Colon (tissue), 2 donors: ENCODE measurements around the gene HNMT.
"Not testable (repeated sequence)": the region's sequence is repeated elsewhere in the genome, so short reads cannot be mapped to it uniquely, and the experiment has no call there.

ENCODE experiments used
- FAIRE-seq: peaks from 2 replicates; lab custom pipeline; 2012; peaks lifted over from hg19 to GRCh38; lab: Jason Lieb, UNC
- donor health status: control.
- donor health status: control.

HNMT gene

DNA sequence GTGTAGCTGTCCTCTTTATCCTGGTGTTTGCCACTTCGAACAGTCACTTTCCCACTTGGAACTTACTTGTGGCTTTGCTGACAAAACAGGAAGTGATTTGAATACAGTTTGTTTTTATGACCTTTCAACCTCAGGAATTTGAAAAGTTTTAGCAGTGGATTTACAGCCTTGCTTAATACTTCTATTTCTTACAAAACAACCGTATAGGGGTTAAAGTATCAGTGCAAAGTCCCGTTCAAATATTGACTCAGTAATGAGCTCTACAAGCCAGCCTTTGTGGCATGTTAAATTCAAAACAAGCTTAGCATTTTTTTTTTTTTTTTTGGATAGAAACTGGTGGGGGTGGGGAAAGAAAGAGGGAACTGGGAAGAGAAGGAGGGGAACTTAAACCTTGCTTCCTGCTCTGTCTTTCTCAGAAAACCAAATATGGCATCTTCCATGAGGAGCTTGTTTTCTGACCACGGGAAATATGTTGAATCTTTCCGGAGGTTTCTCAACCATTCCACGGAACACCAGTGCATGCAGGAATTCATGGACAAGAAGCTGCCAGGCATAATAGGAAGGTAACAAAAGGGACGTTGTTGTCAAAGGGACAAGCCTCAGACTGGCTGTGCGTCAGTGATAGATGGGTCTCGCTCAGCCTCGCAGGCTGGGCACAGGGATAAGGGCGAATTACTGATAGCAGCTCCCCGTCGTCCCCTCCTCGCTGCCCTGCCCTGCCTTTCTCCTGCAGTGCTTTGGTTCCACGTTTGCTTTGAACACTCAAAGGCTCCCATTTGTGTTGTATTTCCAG, at the start of gene HNMT:
HNMT (plus strand) TSS at position 408 of the 793 bp plus-strand sequence; CDS start at position 427, 19 bp downstream.
- peak; percentile 33 for FAIRE-seq

DNA sequence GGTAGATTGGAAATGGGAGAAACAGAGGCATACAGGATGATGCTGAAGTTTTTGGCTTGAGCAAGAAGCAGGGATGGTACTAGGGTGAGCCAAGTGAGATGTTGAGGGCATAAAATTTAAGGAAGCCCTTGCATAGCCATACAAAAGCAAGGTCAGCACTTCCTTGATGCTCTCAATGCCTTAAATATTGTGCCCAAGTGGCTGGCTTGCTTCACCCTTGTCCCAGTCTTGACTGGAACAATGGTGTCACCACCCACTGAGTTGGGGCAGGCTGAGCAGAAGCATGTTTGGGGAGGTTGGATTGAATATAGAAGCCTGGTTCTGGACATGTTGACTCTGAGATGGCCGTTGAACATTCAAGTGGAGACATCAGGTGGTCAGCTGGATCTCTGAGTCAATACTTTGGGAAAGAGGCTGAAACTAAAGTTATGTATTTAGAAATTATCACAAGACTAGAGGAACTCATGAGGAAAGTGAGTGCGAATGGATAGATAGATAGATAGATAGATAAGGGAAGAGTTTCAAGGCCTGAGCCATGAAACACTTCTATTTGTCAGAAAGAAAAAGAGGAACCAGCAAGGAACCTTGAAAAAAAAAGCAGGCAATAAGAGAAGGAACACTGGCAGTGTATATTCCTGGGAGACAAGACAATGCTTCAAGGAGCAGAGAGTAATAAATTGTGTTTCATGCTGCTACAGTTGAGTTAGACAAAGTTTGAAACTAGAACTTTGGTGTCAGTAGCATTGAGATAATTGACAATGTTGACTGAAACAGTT, 43.0 kb upstream of the HNMT start:
- no peak for FAIRE-seq

DNA sequence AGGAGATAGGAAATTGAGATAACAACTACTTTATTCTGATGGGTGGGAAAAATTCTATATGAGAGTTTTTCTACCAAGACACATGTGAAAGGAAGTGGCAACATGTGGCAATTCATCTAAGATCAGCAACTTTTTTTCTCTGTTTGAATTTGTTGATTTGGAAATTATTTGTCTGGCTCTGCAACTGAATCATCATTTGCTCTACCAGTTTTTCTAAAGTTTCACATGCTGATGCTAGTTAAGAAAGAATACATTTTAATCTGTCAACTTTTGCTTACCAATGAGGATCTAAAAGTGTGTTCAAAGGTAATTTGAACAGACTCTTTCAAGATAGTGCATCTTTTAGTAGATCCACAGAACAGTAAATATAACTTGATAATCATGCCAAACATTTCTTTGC, 42.1 kb upstream of the HNMT start:
- not testable (repeated sequence) for FAIRE-seq

DNA sequence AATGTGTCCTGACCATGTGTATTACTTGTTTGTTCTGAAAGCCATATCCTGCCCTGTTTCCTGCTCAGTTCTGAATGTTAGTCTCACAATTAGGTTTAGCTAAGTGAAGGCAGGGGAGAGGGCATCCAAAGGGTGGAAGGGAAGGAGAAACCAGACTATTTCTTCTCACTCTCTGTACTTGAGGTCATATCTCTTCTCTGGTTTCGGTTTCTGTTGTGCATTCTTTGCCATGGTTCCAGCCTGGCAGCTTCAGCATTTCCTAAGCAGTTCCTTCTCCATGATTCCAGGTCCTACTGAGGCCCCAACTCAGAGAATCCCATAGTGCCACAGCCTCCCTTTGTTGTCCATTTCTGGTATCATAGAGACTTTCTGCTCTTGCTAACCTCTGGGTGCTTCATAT, 40.3 kb upstream of the HNMT start:
- no peak for FAIRE-seq

DNA sequence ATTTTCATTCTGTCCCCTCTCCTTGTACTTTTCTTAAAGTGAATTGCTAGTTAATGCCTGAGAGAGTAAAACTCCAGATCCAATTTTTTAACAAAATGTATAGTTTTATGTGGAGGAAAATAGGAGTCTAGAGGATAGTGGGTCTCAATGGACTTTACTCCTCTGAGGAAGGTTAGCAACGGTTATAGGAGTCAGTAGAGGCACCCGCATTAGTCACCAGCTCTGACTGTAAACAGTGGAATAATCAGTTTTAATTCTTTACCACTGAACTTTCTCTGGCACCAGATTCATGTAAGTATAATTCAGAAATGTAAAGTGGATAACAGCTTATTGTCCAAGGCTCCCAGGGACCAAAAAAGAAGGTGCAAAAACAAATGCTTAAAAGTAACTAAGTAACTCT, 38.7 kb upstream of the HNMT start:
- FAIRE-seq = no peak

DNA sequence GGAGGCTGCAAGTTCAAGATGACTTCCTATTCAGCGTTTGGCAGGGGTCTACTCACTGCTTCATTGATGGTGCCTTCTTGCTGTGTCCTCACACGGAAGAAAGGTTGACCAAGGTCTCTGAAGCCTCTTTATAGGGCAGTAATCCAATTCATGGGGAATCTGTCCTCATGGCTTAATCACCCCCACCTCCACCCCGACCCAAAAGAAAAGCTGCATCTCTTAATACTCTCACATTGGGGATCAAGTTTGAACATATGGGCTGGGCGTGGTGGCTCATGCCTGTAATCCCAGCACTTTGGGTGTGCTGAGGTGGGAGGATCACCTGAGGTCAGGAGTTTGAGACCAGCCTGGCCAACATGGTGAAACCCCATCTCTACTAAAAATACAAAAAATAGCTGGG, 36.4 kb upstream of the HNMT start:
- no peak for FAIRE-seq

DNA sequence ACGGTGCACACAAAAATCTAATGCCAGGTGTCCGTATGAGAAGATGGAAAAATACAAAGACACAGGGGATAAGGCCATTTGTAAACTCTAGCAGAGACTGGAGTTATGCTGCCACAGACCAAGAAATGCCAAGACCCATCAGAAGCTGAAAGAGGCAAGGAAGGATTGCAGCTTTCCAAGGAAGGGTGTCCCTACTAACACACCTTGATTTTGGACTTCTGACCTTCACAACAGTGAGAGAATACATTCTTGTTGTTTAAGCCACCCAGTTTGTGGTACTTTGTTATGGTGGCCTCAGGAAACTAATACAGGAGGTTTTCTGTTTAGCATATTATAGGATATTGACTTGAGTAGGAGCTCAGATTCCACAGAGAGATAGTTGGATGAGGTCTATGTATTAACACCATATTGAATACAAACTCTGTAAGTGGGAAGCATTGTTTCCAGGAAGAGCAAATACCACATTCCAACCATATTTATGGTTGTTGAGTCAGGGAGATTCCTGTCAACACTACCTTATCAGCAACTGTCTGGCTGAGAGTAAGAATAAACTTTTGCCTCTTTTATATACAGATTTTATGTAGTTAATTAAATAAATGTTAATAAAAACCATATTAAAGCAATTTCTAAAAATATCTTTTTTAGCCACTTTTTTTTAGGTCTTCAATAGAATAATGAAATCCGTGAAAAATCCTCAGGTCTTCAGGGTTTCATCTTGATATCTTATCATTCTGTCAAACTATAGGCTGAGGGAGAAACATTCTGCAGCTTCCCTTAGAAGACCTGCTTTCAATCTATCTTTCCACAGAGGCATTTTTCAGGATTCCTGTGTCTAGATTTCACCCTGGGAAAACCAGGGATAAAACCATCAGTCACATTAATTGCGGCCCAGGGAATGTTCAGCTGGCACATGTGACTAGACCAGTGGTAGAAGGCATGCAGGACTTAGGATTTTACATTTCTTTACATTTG, 35.4 kb upstream of the HNMT start:
- no peak for FAIRE-seq

DNA sequence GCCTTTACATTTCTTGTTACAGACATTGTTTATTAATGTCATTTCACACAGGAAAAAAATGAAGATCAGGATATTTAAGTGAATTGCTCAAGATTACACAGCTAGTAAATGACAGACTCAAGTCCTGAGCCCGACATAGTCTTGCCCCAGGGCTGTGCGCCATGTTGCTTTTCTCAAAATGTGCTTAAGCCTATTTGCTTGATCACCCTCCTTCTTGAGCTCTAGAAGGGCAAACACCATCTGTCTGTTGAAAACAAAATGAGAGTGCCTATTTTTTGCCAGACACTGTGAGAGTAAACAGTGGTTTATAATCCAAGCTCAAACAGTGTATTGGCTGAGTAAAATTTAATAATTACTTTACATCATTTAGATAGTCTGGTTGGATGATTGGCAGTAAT, 34.8 kb upstream of the HNMT start:
- no peak for FAIRE-seq

DNA sequence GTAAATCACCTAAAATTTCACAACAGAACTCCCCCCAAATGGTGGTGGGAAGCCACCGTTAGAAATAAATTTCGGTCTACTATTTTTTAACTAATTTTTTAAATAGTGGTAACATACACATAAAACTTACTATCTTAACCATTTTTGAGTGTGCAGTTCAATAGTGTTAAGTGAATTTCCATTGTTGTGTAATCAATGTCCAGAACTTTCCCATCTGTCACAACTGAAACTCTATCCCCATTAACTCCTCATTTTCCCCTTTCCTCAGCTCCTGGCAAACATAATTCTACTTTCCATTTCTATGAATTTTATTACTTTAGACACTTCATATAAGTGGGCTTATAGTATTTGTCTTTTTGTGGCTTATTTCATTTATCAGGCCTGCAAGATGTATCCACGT, 34.1 kb upstream of the HNMT start:
- FAIRE-seq = no peak

DNA sequence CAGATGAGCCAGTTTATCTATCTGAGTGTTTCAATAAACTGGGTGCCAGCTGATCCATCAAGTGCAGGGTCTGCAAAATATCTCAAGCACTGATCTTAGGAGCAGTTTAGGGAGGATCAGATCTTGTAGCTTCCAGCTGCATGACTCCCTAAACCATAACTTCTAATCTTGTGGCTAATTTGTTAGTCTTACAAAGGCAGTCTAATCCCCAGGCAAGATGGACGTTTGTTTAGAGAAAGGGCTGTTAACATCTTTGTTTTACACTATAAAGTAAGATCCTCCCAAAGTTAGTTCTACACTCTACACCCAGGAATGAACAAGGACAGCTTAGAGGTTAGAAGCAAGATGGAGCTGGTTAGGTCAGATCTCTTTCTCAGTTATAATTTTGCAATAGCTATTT, 28.7 kb upstream of the HNMT start:
- FAIRE-seq = no peak

DNA sequence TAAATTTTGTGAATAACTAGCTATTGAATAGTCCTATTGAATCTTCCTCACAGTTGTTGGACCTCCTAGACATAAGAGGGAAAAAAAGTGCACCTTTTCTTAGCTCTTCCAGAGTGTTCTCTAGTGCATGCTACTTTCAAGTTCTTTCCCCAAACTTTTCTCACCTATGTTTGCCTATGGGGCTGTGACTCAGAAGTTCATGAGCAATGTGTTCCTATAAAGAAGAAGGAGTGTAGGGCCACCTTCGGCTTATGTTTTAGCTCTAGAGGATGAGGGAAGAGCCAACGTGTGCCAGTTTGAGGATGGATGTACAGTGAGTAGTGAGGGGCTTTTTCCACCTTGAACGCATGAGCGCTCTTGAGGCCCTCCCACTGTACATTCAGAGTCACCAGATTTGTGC, 27.0 kb upstream of the HNMT start:
- no peak for FAIRE-seq

DNA sequence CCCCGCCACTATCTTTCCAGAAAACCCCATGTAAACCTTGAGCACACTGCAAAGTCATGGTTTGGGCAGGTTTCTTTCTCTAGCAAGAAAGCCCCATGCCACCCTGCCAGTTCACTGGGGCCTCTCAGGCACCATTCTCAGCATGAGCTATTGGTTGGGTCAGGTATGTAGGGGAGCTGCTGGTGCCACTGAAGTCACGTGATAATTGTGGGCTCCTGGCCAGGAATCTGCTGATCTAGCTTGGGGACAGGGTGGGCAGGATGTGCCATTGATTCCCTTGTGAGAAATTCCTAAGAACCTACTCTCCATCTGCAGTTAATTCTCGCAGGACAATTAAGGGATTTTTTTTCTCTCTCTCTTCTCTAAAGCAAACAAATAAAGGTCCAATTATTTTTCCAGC, 26.5 kb upstream of the HNMT start:
- FAIRE-seq = no peak

DNA sequence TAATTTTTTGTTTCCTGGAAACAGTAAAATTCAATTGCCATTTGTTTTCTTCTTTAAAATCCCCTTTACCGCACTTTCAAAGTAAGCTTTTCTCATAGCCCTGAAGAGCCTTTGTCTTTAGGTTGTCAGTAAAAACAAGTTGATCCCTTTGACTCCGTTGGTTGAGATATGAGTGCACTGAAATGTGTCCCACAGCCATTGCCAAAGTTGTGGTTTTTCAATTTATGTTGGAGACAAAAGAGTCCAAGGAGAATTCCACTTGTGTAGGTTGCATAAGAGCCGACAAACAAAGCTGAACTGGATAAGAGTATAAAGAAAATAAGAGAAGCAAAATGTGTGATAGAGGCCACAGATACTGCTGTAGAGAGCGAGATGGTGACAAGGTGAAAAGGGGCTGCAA, 26.1 kb upstream of the HNMT start:
- no peak for FAIRE-seq

DNA sequence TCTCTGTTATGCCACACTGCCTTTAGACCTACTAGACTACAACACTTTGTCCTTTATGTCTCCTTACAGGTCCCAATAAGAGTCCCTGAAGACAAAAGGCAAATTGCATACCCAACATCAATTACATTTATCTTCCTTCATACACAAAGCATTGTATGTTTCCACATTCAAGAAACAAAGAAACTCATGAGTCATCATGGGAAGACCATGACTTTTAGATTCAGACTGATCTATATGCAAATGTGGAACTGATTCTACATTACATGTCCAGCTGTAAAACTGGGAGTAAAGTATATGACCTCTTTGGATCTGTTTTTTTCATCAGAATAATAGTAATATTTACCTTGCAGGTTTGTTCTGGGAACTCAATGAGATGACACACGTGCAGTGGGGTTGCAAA, 25.2 kb upstream of the HNMT start:
- FAIRE-seq = no peak

DNA sequence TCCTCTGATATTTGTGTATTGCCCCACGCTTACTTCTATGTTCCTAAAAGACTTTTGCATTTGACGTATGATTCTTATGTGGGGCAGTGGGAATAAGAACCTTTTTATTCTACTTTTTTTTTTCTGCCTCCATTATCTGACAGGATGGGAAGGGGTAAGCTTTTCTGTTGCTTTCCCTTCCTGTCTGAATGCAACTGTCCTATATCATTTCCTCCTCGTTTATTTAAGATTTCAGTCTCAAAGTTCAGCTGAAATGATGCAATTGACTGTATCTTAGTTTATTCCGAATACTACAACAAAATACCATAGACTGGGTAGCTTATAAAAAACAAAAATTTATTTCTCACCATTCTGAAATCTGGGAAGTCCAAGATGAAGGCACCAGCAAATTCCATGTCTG, 24.1 kb upstream of the HNMT start:
- no peak for FAIRE-seq

DNA sequence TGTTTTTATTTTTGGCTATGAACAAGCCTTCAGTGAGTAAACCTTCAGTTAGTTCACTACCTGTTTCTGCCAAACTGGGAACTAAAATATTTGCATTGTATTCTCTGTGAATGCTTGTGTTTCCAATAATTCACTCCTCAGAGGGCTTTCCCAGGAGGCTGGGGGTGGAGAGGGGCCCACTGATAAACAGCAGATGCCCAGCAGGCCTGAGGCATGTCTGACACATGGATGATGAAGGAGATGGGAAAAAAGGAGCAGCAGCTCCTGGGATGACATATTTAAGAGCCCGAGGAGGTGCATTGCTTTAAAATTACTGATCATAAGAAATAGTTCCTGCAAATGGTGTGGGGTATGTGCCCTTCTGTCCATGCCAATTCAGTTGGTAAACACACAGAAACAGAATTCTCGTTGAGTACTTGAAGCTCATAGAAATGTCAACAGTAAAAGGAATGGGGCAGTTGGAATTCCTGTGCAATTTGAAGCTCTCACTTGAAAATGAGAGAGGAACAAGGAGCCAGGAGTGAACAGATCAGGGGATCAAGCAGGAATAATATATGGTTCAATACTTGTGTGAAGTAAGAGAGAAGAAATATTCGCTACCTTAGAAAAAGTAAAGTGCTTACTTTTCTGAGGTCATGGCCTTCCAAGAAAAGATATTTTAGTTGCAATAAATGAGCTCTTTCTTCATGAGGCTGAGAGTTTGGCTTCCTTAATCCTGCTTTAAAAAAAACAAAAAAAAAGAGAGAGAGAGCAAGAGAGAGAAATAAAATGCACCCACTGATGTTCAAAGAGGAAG, 22.0 kb upstream of the HNMT start:
- FAIRE-seq = no peak

DNA sequence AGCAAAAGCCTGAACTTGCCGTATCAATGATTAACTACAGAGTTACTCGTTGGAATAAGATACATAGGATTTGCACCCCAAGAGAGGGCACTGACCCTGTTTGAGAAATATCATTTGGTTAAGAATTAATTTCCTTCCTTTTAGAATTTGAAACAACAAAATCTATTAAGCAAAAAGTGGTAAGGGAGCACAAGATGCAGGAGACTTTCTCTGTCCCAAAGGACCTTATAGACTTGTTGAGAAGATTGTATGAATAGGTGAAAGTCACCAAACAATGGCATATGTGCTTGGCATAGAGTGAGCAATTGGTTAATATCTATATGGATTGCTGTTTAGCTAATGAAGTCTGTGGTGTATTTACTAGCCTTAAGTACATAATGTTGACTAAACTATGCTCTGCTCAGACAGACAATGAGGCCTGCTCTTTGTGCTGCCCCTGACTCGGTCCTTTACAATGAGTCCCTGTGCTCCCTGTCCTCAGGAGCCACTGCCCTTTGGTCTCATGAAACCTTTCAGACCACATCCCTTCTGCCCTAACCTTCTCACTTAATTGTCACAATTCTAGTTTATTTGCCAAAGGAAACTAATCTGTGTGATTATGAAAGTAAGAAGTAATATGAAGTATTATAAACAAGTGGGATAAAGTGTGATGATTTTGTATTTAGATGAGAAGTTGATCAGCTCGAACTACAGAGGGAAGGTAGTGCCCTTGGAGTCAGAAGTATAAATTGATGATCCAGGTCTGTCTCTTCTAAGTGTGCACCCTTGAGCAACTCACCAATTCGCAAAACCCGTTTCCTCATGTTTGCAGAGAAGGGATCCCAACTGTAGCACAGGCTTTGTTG, 21.2 kb upstream of the HNMT start:
- no peak for FAIRE-seq

DNA sequence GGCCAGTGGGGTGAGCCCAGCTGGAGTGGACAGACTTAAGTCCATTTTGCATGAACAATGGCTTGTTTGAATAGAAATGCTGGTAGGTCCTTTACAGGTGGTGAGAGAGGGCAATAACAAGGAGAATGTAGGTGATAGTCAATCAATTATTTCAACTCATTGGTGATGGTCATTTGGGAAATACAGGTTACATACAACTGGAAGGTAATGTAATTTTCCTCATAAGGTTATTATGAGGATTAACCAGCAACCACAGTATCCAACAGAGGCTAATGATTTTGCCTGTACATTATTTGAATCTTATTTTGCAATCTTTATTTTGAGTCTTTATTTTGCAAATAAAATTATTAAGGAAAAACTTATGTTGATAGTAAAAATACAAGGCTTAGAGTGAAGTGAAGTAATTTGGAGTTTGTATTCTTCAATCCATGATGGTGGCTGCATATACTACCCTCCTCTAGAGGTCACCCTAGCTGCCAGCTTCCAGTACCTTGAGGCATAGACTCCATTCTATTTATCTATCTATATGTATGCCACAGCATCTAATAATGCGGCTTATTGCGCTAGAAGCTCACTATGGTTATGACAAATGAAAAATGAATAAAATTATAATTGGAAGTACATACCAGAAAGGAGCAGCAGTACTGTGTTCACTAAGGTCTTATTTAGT, 20.5 kb upstream of the HNMT start:
- no peak for FAIRE-seq

DNA sequence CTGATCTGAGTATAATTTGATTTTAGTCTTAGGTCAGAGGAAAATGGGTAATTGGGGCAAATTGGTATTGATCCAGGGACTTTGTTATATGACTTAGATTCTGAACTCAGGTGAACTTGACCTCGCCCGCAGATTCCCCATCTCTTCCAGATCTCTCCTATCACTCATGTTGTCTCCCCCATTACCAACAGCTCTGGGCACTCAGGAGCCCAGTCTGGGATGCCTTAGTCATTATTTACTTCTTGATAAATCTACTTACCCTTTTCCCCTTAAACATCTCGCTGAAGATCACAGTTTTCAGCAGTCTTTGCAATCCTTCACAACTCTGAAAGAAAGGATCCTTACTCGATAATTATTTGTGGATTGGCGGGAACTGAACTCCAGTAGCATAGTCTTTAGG, 19.6 kb upstream of the HNMT start:
- no peak for FAIRE-seq

DNA sequence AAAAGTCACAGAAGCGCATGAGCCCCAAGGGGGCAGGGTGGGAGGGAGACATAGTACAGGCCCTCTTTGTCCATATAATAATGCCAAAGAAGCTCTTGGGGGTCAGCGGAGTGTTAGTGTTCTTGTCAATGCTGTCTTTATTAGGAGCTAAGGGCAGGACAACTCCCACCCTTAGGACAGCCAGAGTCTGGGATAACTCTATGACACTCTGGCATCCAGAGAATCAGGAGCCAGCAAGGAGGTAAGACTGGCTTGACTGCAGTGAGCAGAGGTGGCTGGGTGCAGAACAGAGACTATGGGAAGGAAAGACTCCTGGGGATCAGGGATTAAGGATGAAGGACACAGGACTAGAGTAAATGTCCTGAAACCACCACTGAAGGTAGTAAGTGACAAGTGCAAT, 19.0 kb upstream of the HNMT start:
- FAIRE-seq = no peak
